ENCODE results near the gene DCAF11.

DCAF11 gene

GRCh38 chr14:24122898-24123297, 8.3 kb downstream of the DCAF11 start:
- no peak for DNase-seq (ENCODE audit: extremely low spot score)
- ChIA-PET POLR2A (no interaction called here), CTCF (interaction anchor here (1.3 to 6.5 kb wide), 5 partner anchors 8 to 553 kb away, joined by 3 to 38 read pairs (median 6); partner anchors contain the start of genes DCAF11, IRF9 and NRL)
- TF ChIP-seq CTCF (IDR thresholded peaks at IDR 0.05; ENCODE audit: control extremely low read depth, extremely low read depth, low read depth, missing control alignments): no peak

DNA sequence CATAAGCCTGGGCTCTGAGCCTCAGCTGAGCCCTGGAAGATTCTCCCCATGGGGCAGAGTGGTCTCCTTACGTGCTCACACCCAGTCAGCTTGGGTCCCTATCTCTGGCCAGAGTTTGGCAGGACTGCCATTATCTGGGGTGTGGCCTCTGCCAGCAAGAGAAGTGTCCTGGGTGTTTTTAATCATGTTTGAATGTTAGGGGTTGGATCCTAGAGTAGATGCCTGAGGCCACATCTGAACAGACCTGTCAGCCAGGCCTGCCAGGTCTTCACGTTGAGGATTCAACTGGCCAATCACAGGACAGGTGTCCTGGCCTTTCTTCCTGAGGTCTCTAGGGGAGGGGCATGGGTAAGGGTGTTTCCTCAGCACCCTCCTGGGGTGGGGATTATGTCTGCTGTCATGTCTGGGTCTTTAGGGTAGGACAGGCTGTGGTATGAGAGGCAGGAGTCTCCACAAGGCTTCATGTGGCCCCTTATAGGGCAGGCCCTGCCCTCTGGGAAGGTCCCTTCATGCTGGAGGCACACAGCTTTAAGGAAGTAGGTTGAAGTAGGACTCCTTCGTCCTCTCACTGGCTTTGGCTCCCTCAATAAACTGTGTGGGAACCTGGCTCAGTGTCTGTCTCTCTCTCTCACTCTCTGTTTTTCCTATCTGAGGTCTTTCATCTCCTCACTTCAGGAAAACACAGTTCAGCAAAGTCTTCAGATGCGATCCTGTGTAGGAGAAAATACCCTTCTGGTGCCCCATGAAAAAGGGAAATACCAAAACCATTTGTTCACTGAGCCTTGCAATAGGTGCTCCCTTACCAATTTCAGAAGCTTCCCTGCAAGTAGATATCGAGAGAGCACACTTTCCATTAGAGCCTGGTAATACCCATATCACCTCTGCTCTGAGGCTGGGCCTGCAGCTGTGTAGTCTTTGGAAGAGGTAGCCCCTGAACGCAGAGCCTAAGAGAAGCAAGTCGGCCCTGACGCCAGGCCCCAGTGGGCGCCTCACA, 9.1 kb downstream of the DCAF11 start:
- POLR2A ChIA-PET: interaction anchor here (0.7 to 3.2 kb wide), 2 partner anchors 9 to 13 kb away, joined by 3 to 18 read pairs; partner anchors contain the start of genes DCAF11 and NRL
- no peak for TF ChIP-seq CTCF (IDR thresholded peaks at IDR 0.05; ENCODE audit: control extremely low read depth, extremely low read depth, low read depth, missing control alignments)
- peak; percentile 45 for DNase-seq (ENCODE audit: extremely low spot score)
- CTCF ChIA-PET: interaction anchor here (1.0 to 6.5 kb wide), 11 partner anchors 9 to 553 kb away, joined by 3 to 38 read pairs (median 5); partner anchors contain the start of genes DCAF11, IRF9 and NRL

- POLR2A ChIA-PET: interaction anchor here (1.8 to 2.2 kb wide), 2 partner anchors 9 to 12 kb away, joined by 7 read pairs; partner anchors contain the start of genes DCAF11, NRL and PSME1
- DNase-seq (ENCODE audit: extremely low spot score): no peak
- CTCF ChIA-PET: interaction anchor here (1.0 to 9.1 kb wide), 7 partner anchors 9 to 37 kb away, joined by 3 to 58 read pairs (median 5); partner anchors contain the start of genes DCAF11, EMC9, IRF9 and NRL
- no peak for TF ChIP-seq CTCF (IDR thresholded peaks at IDR 0.05; ENCODE audit: control extremely low read depth, extremely low read depth, low read depth, missing control alignments)
Measured at GRCh38 chr14:24126939-24127338, 12.4 kb downstream of the DCAF11 start.

GRCh38 chr14:24127673-24128072, 13.1 kb downstream of the DCAF11 start:
- CTCF ChIA-PET: interaction anchor here (1.0 to 9.1 kb wide), 4 partner anchors 11 to 34 kb away, joined by 3 to 58 read pairs (median 21); partner anchors contain the start of genes DCAF11, IRF9 and NRL
- no peak for TF ChIP-seq CTCF (IDR thresholded peaks at IDR 0.05; ENCODE audit: control extremely low read depth, extremely low read depth, low read depth, missing control alignments)
- DNase-seq (ENCODE audit: extremely low spot score): no peak
- POLR2A ChIA-PET: interaction anchor here (1.8 to 2.2 kb wide), 2 partner anchors 8 to 13 kb away, joined by 7 read pairs; partner anchors contain the start of genes DCAF11, NRL and PSME1

DNA sequence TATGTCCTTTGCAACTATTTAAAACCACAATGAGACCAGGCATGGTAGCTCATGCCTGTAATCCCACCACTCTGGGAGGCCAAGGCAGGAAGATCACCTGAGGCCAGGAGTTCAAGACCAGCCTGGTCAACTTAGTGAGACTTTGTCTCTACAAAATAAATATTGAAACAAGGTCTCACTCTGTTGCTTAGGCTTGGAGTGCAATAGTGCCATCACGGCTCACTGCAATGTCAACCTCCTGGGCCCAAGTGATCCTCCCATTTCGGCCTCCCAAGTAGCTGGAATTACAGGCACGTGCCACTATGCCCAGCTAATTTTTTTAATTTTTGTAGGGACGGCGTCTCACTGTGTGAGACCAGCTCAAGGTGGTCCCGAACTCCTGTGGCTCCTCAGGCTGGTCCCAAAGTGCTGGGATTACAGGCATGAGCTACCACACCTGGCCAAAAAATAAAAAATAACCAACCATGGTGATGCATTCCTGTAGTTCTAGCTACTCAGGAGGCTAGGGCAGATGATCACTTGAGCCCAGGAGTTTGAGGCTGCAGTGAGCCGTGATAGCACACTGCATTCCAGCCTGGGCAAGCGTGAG, 14.9 kb downstream of the DCAF11 start:
- TF ChIP-seq CTCF (IDR thresholded peaks at IDR 0.05; ENCODE audit: control extremely low read depth, extremely low read depth, low read depth, missing control alignments): no peak
- no peak for DNase-seq (ENCODE audit: extremely low spot score)
- POLR2A ChIA-PET: interaction anchor here (1.5 kb wide), 1 partner anchor 15 kb away, joined by 3 read pairs; the partner anchor contains the start of genes DCAF11 and NRL
- CTCF ChIA-PET: interaction anchor here (1.7 to 9.1 kb wide), 2 partner anchors 12 to 21 kb away, joined by 7 to 58 read pairs; partner anchors contain the start of genes DCAF11 and NRL

DNA sequence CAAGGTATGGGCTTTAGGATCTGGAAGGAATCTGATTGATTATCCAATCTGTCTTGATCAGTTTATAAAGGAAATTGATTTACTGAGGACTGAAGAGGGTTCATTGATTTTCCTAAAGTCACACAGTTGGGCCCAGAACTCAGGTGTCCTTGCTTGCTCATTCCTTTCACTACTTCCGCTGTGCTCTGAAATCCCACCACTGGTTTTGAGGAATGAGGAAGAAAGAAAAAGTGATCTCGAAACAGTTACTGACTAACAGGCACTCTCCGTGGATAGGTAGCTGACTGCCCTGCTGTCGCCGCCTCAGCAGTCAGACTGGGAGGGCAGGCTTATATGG, 15.8 kb downstream of the DCAF11 start, which contains the start of gene FITM1:
TSS of gene FITM1 (plus strand) at position 280 of the 337 bp plus-strand sequence. CDS start 905 bp downstream, outside the sequence.
- ChIA-PET POLR2A (interaction anchor here (1.5 kb wide), 1 partner anchor 16 kb away, joined by 3 read pairs; the partner anchor contains the start of genes DCAF11 and NRL), CTCF (interaction anchor here (9.1 kb wide), 1 partner anchor 13 kb away, joined by 58 read pairs; the partner anchor contains the start of genes DCAF11 and NRL)
- TF ChIP-seq CTCF (IDR thresholded peaks at IDR 0.05; ENCODE audit: control extremely low read depth, extremely low read depth, low read depth, missing control alignments): no peak
- no peak for DNase-seq (ENCODE audit: extremely low spot score)
